ENCODE data around the gene SLC39A5.
A peak's percentile ranks its signal among the peaks of the same experiment; 100 is the strongest.

Gene SLC39A5

DNA sequence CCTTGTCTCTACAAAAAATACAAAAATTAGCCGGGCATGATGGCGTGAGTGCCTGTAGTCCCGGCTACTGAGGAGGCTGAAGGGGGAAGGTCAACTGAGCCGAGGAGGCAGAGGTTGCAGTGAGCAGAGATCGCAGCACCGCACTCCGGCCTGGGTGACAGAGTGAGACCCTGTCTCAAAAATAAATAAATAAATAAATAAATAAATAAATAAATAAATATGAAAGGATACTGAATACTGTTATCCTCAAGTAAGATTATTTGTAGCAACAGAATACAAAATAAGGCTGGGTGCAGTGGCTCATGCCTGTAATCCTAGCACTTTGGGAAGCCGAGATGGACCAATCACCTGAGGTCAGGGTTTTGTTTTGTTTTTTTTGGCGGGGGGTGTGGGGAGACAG lies 10.0 kb upstream of the SLC39A5 start:
- no peak for DNase-seq

DNA sequence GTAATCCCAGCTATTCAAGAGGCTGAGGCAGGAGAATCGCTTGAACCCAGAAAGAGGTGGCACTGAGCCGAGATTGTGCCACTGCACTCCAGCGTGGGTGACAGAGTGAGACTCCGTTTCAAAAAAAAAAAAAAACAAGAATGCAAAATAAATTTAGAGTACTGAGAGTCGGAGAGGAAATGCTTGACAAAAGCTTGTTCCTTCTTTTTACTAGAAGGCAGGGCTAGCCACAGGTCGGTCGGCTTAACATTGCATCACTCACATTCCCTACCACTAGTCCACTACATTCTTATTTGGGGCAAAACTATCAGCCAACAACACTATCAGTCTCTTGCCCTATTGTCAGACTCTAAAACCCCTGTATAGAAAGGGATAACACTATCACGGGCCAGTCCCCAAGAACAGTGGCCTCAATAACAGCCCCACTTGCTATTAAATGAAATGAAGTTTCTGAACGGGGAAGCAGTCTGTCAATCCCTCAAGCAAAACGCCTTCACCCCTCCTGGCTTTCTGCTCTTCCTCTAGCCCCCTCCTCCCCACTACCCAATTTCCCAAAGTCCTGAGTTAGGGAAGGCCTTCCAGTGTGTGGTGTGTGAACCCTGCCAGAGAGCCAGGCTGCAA lies 9.1 kb upstream of the SLC39A5 start:
- peak; percentile 34 for DNase-seq

GRCh38 chr12:56221232-56221756 lies 8.6 kb upstream of the SLC39A5 start:
- no peak for DNase-seq

DNA sequence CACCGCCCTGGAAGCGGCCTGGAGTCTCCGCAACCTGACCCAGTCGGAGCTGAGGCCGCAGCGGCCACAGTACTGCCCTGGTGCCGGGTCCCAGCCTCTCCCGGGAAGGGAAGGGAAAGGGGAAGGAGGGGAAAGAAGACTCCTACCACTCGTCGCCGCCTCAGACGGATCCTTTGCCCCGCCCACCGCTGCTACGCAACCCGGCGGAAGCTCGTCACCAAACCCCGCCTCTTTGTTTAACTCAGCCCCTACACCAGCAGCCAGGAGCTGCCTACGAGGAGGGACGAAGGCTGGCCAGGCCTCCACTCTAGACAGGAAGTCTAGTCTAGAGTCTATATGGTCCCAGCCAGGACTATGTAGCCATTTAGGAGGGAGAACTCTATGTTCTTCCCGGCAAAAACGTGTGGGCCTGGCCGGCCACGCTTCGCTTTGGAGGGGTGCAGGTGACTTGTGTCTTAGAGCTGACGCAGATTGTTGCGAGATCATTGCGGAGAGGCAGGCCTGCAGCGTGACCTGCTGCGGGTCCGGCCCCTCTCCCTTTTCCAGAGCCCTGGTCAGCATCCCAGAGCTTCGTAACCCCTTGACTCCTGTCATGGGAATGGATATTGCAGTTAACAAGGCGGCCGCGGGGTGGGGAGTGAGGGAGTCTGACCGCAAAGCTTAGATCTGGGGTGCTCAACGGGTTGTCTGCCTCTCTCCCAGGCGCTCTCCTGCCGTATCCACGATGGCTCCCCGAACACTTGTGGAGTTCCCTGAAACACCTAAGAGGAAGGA lies 7.9 kb upstream of the SLC39A5 start, which contains the start of gene RNF41:
RNF41 (minus strand) TSS at position 166 of the 774 bp plus-strand sequence. CDS start 7,875 bp downstream, outside the sequence.
- peak; percentile 94 for DNase-seq

DNA sequence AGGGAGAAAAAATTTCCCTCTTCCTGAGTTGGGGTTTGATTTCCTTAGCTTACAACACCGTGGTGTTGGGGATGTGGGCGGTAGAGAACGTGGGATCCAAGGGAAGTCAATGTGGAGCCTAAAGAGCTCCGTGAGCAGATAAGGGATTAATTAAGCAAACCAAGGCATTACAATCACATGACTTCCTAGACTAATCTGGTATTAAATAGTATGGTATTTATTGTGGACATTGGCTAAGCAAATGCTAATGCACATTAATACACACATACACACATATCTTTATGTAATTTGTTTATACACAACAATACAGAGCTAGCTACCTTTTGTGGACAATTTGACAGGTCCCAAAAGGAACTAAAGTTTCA lies 7.3 kb upstream of the SLC39A5 start:
- no peak for DNase-seq

DNA sequence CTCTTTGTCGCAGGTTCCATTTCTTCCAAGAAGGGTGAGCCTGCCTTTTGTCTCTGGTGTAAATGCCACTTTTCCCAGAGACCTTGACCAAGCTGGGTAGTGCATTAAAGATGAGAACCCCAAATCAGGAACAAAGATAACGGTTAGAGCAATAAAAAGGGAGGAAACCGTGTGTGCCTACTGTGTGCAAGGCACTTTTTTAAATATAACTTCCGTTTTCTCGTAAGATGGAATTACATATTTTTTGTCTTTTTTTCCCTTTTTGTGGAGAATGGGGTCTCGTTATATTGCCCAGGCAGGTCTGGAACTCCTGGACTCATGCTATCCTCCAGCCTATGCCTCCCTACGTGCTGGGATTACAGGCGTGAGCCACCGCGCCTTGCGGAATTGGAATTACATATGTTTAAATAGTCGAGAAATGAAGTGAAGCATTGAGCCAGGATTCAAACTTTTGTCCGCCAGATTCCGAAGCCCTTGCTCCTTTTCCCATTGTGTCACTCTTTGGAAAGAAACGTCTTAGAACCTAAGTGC lies 6.2 kb upstream of the SLC39A5 start:
- DNase-seq: no peak

DNA sequence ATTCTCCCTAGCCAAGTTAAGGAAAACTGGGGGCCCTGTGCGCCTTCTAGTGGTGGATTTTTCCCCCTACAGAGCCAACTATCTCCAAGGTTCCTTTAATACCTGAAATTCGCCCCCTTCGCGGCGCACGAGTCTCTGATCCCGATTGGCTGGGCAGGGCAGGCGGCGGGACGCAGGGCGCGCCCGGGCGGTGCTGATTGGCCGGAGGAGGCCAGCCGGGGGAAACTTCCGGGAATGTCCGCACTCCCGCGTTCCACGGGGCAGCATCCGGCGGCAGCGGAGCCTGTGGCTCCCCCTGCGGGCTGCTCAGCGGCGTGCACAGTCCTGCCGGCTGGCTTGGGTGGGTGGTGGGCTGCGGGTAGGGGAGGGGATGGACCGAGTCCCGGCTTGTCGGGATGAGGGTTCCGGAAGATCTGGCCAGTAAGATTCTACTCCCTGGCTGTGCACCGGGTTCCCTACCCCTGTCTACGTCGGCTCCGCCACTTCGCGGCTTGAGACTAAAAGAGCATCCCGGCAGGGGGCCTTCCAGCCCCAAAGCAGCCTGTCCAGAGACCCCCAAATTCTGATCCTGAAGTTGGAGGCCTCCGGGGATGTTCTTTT lies 5.6 kb upstream of the SLC39A5 start, which contains the start of gene NABP2:
NABP2 (plus strand) TSS at position 241 of the 600 bp plus-strand sequence. CDS start 515 bp downstream, outside the sequence.
- DNase-seq: peak; percentile 92

- DNase-seq: no peak
Observed at GRCh38 chr12:56224954-56225353, 4.9 kb upstream of the SLC39A5 start.

- no peak for DNase-seq
Observed at GRCh38 chr12:56229082-56229481, 769 bp upstream of the SLC39A5 start.

DNA sequence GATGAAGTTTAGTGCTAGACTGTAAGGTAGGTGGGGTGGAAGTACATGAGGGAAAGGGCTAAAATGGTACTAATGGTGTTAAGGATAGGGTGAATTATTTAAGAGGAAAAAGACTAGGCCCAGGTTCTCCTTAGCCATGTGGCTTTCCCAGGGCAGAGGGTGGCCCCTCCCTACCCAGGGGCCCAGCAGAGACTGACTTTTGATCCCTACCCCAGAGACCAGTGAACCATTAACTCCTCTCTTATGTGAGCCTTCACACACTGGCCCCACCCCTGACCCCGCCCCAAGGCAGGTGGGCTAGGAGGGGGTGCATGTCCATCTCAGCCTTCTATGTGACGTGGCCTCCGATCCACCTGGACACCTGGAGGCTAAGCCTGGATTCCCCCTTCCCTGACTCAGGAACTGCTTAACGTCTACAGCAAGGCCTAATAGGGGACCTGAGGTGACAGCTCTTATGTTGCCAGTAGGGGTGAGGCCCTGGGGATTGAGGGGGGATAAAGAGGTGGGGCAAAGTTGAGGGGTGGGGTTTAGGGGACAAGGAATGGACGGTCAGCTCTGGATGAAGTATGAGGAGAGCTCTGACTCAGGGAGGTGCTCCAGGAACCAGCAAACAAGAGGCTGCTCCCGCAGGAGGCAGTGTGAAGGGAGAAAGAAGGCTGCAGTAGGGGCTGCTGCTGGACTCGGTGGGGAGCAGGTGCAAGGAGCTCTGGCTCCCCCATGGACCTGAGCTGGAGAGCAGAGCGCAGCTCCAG lies 757 bp downstream of the SLC39A5 start:
- DNase-seq: no peak

DNA sequence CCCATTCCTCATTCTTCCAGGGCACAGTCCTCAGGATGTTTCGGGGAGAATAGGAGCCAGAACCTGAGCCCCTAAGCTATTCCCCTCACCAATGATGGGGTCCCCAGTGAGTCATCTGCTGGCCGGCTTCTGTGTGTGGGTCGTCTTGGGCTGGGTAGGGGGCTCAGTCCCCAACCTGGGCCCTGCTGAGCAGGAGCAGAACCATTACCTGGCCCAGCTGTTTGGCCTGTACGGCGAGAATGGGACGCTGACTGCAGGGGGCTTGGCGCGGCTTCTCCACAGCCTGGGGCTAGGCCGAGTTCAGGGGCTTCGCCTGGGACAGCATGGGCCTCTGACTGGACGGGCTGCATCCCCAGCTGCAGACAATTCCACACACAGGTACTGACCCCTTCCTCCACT lies 1.3 kb downstream of the SLC39A5 start:
- no peak for DNase-seq

DNA sequence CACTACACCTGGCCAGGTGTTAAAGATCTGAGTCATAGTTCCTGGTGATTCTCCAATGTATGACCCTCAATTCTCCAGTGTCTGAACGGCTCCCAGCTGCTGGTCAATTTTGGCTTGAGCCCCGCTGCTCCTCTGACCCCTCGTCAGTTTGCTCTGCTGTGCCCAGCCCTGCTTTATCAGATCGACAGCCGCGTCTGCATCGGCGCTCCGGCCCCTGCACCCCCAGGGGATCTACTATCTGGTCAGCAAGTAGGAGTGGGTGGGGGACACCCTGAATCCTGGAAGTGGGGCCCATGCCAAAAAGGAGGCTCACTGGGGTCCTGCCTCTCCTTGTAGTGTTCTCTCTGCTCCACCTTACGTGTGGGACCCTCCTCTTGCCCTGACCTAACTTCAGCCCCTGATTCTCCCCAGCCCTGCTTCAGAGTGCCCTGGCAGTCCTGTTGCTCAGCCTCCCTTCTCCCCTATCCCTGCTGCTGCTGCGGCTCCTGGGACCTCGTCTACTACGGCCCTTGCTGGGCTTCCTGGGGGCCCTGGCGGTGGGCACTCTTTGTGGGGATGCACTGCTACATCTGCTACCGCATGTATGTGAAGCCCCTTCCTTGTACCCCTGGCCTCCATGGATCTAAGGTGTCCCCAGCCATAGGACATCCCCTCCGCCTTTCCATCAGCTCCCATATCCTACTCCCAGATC lies 5.0 kb downstream of the SLC39A5 start:
- DNase-seq: no peak

DNA sequence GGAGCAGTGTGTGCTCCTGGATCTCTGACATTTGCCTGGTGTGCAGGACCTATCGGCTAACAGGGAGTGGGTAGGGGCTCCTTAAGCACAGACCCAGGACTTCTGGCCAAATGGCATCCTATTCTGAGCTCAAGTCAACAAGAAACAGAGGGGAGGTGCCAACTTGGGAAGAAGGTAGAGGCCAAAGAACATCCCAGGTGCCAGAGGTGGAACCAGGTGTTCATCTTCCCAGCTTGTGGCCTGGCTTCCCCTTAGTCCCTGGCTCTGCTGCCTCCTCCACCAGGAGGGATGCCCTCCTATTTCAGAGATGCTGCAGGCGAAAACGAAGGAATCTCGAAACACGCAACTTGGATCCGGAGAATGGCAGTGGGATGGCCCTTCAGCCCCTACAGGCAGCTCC lies 6.2 kb downstream of the SLC39A5 start:
- no peak for DNase-seq

DNA sequence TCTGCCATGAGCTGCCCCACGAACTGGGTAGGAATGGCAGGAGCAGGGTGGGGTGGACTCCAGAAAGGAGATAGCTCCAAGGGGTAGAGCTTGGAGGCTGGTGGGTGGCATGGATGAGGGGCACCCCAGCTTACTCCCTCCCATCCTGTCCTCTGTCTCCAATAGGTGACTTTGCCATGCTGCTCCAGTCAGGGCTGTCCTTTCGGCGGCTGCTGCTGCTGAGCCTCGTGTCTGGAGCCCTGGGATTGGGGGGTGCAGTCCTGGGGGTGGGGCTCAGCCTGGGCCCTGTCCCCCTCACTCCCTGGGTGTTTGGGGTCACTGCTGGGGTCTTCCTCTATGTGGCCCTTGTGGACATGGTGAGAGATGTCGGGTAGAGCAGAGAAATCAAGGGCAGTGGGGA lies 7.1 kb downstream of the SLC39A5 start:
- DNase-seq: no peak

DNA sequence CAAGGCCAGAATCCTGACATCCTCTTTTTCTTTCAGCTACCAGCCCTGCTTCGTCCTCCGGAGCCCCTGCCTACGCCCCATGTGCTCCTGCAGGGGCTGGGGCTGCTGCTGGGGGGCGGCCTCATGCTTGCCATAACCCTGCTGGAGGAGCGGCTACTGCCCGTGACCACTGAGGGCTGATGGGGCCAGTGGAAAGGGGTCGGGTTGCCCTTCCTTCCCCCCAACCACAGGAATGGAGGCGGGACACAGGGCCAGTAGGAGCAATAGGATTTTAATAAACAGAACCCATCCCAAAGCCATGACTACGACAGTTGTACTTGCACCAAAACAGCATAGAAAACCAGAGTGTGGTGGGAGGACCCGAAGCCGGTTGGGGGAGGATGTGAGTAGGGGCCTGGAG lies 7.7 kb downstream of the SLC39A5 start:
- DNase-seq: no peak

GRCh38 chr12:56241424-56242303 lies 11.8 kb downstream of the SLC39A5 start:
- no peak for DNase-seq

GRCh38 chr12:56242986-56243385 lies 13.1 kb downstream of the SLC39A5 start:
- no peak for DNase-seq

DNA sequence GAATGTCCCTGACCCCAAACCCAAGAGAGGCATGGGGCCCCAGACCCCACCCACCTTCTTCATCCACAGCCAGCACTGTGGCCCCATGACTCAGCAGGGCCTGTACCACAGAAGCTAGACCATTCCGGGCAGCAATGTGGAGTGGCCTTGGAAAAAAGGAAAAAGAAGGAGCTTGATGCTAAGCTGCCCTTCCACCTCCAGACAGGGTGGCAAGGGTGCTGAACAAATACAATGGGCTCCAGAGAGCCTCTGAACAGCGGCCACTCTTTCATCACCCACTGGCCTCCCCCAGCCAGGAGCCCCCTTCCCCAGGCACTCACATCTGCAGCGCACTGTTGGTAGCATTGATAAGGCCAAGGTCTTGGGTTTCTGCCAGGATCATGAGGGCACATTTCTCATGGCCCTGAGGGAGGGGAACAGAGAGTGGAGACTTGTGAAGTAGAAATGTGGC lies 13.9 kb downstream of the SLC39A5 start:
- DNase-seq: no peak

GRCh38 chr12:56244494-56244893 lies 14.6 kb downstream of the SLC39A5 start:
- DNase-seq: no peak

GRCh38 chr12:56247923-56248322 lies 18.1 kb downstream of the SLC39A5 start:
- no peak for DNase-seq

DNA sequence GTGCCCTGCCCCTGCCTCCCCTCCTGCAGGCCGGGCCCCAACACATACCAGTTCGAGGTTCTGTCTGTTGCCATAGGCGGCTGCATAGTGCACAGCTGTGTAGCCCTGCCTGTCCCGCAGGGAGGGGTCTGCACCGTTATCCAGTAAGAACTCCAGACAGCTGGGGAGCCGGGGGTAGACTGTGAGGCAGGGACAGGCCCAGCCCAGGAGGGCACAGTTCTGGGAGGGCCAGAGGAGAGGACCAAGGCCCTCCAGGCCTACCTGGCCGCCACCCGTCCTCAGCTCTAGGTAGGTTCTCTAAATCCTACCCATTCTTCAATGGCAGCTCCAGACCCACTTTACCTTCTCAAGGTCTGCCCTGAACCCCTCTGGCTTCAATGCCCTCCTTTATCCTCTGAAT lies 18.9 kb downstream of the SLC39A5 start:
- no peak for DNase-seq
